Measurements from ENCODE around the gene TMEM31. TPM values are rescaled to one million over a fixed set of nuclear protein-coding genes. Genes with fewer than 3 reads are reported as not detected.

TMEM31 gene
- polyA plus RNA-seq, 2 of the 4 experiments (the other 2 are of a cell fraction): 0.10 TPM; not detected in 1

GRCh38 chrX:103686199-103687072, 24.3 kb upstream of the TMEM31 start, which contains the start of gene MORF4L2:
MORF4L2 (minus strand) TSS chrX:103686699; CDS start chrX:103677027, 9,672 bp downstream.
- ATAC-seq (peak; percentile 94 to 95), DNase-seq (ENCODE audit: low read depth in 1 of 2, low spot score in 1 of 2) (peak; percentile 81 to 99), FAIRE-seq (peak; percentile 100)
- Histone ChIP-seq H3K4me1 (peaks cover 30% of the 10 kb centered on the region), H3K4me3 (peak within 1 kb of the TSS; percentile 99), H3K4me2 (peak within 1 kb of the TSS; percentile 74), H3K9me3 (no peaks in the 10 kb centered on the region), H3K27ac (peak within 1 kb of the TSS; percentile 96 to 100)
- WGBS (ENCODE audit: missing lambda C conversion rate): 1% methylated on average over 30 of the region's 37 CpGs
- CTCF ChIA-PET: interaction anchor here (0.6 to 3.5 kb wide), 5 partner anchors 22 to 103 kb away, joined by 3 to 19 read pairs (median 4); no protein-coding TSS in a partner anchor
- peak; percentile 38; the same call in 1 of the 2 replicates for TF ChIP-seq PHF8 (IDR thresholded peaks at IDR 0.05; ENCODE audit: borderline replicate concordance, low read depth)
- peak; percentile 93 for TF ChIP-seq POLR2A (IDR thresholded peaks at IDR 0.05; ENCODE audit: low read length)
- no peak for TF ChIP-seq EHF (CRISPR knock-in tag; IDR thresholded peaks at IDR 0.05)
- TF ChIP-seq EHMT2 (IDR thresholded peaks at IDR 0.05; ENCODE audit: low read depth): no peak
- TF ChIP-seq, protein P1, sequence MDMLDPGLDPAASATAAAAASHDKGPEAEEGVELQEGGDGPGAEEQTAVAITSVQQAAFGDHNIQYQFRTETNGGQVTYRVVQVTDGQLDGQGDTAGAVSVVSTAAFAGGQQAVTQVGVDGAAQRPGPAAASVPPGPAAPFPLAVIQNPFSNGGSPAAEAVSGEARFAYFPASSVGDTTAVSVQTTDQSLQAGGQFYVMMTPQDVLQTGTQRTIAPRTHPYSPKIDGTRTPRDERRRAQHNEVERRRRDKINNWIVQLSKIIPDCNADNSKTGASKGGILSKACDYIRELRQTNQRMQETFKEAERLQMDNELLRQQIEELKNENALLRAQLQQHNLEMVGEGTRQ (IDR thresholded peaks at IDR 0.05): peak; percentile 69
- no peak for TF ChIP-seq HOXB13 (CRISPR knock-in tag; IDR thresholded peaks at IDR 0.05; ENCODE audit: low read depth)
- no peak for TF ChIP-seq HMGXB4 (CRISPR knock-in tag; IDR thresholded peaks at IDR 0.05; ENCODE audit: borderline replicate concordance)
- TF ChIP-seq, protein P2, sequence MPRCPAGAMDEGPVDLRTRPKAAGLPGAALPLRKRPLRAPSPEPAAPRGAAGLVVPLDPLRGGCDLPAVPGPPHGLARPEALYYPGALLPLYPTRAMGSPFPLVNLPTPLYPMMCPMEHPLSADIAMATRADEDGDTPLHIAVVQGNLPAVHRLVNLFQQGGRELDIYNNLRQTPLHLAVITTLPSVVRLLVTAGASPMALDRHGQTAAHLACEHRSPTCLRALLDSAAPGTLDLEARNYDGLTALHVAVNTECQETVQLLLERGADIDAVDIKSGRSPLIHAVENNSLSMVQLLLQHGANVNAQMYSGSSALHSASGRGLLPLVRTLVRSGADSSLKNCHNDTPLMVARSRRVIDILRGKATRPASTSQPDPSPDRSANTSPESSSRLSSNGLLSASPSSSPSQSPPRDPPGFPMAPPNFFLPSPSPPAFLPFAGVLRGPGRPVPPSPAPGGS (IDR thresholded peaks at IDR 0.05): peak; percentile 55; the same call in 2 of the 3 replicates
- peak; percentile 84 for TF ChIP-seq RFX5 (IDR thresholded peaks at IDR 0.05)
- no peak for TF ChIP-seq ZC3H11A (IDR thresholded peaks at IDR 0.05)
- no peak for TF ChIP-seq HOXA7 (CRISPR knock-in tag; IDR thresholded peaks at IDR 0.05)
- TF ChIP-seq JUN (IDR thresholded peaks at IDR 0.05): peak in 1 of 2 experiments; percentile 56; a peak in 3 of 5 replicates
- POLR2A ChIA-PET: interaction anchor here (0.7 to 3.1 kb wide), 13 partner anchors 8 to 766 kb away, joined by 3 to 23 read pairs (median 5); partner anchors contain the start of gene SLC25A53

GRCh38 chrX:103687073-103687695, 23.5 kb upstream of the TMEM31 start:
- ChIA-PET CTCF (interaction anchor here (0.6 to 1.6 kb wide), 4 partner anchors 22 to 104 kb away, joined by 3 to 4 read pairs (median 4); no protein-coding TSS in a partner anchor), POLR2A (interaction anchor here (0.7 to 3.1 kb wide), 11 partner anchors 9 to 767 kb away, joined by 3 to 23 read pairs (median 7); partner anchors contain the start of gene SLC25A53)
- DNase-seq (ENCODE audit: low read depth in 1 of 2, low spot score in 1 of 2): peak; percentile 34 to 86
- Histone ChIP-seq H3K9me3 (no peaks in the 10 kb centered on the region), H3K4me3 (peak overlapping the region; percentile 76), H3K4me2 (peak overlapping the region; percentile 72), H3K27ac (peak overlapping the region; percentile 96 to 100), H3K4me1 (peaks cover 26% of the 10 kb centered on the region)
- 0% methylated on average over 32 of the region's 40 CpGs for WGBS (ENCODE audit: missing lambda C conversion rate)
- ATAC-seq: peak; percentile 75 to 85
- FAIRE-seq: no peak
- TF ChIP-seq GATA3 (IDR thresholded peaks at IDR 0.05; ENCODE audit: borderline replicate concordance): 0 out of 2 replicates have a peak, but pooled peaks have one; percentile 33
- TF ChIP-seq, protein P3, sequence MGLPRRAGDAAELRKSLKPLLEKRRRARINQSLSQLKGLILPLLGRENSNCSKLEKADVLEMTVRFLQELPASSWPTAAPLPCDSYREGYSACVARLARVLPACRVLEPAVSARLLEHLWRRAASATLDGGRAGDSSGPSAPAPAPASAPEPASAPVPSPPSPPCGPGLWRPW (IDR thresholded peaks at IDR 0.05): no peak
- TF ChIP-seq, protein P2 (IDR thresholded peaks at IDR 0.05): no peak
- peak; percentile 59; the same call in 1 of the 2 replicates for TF ChIP-seq E2F6 (IDR thresholded peaks at IDR 0.05; ENCODE audit: borderline replicate concordance, low read depth)
- TF ChIP-seq EHF (CRISPR knock-in tag; IDR thresholded peaks at IDR 0.05): peak; percentile 61; the same call in 1 of the 2 replicates
- TF ChIP-seq RNF2 (IDR thresholded peaks at IDR 0.05; ENCODE audit: borderline replicate concordance, low read depth): no peak
- 0 out of 2 replicates have a peak, but pooled peaks have one; percentile 36 for TF ChIP-seq HMGXB4 (CRISPR knock-in tag; IDR thresholded peaks at IDR 0.05; ENCODE audit: borderline replicate concordance)
- TF ChIP-seq MYC (IDR thresholded peaks at IDR 0.05; ENCODE audit: borderline replicate concordance, low read length): peak; percentile 93
- TF ChIP-seq CEBPB (IDR thresholded peaks at IDR 0.05): peak; percentile 70 to 88
- TF ChIP-seq CBX8 (IDR thresholded peaks at IDR 0.05): no peak
- peak; percentile 69; the same call in 1 of the 2 replicates for TF ChIP-seq TP53 (CRISPR knock-in tag; IDR thresholded peaks at IDR 0.05)
- peak; percentile 73; the same call in 1 of the 2 replicates for TF ChIP-seq PHF8 (IDR thresholded peaks at IDR 0.05; ENCODE audit: borderline replicate concordance, low read depth)

Data from A549 (cell line).